Neural cell (in vitro differentiated cells): ENCODE data around the gene MMP20. TPM values are rescaled to one million over a fixed set of nuclear protein-coding genes. Genes with fewer than 3 reads are reported as not detected.

Source experiments
- H2AFZ ChIP-seq: fragments of 200-600, 300-800 bp; sonication (generic), shearing (Covaris generic); 2 replicates; pipeline ENCODE4 v1.6.0; 2014; ENCODE audit warnings: low read depth, mild to moderate bottlenecking, antibody characterized with exemption, low read length, moderate library complexity
- H3F3A ChIP-seq: fragments of 200-600 bp; shearing (Covaris generic); 2 replicates; pipeline ENCODE4 v1.6.1; 2016; ENCODE audit warnings: mild to moderate bottlenecking, moderate library complexity, mixed read lengths, antibody characterized with exemption, low read length; ENCODE audit not compliant: insufficient read depth, poor library complexity, severe bottlenecking
- H3K27ac ChIP-seq: fragments of 200-600, 300-800 bp; sonication (generic), shearing (Covaris generic); 2 replicates; pipeline ENCODE4 v1.5.1; 2014; ENCODE audit warnings: mild to moderate bottlenecking, low read length, moderate library complexity
- H3K27me3 ChIP-seq: fragments of 300-800, 200-600 bp; sonication (generic), shearing (Covaris generic); 2 replicates; pipeline ENCODE4 v1.6.0; 2014; ENCODE audit warnings: mild to moderate bottlenecking, low read depth, low read length, moderate library complexity; ENCODE audit not compliant: insufficient read depth
- H3K36me3 ChIP-seq: fragments of 300-800, 200-600 bp; sonication (generic), shearing (Covaris generic); 2 replicates; pipeline ENCODE4 v1.5.1; 2014; ENCODE audit warnings: mild to moderate bottlenecking, antibody characterized with exemption, low read length, moderate library complexity; ENCODE audit not compliant: insufficient read depth
- H3K4me2 ChIP-seq: fragments of 300-800, 200-600 bp; sonication (generic), shearing (Covaris generic); 2 replicates; pipeline ENCODE4 v1.6.0; 2014; ENCODE audit warnings: mild to moderate bottlenecking, low read length
- H3K4me3 ChIP-seq: fragments of 300-800, 200-600 bp; sonication (generic), shearing (Covaris generic); 2 replicates; pipeline ENCODE4 v1.5.1; 2014; ENCODE audit warnings: mild to moderate bottlenecking, low read length, moderate library complexity
- H3K79me2 ChIP-seq: fragments of 200-600 bp; shearing (Covaris generic); replicated peaks from 2 replicates; pipeline ENCODE4 v1.6.0; 2014; ENCODE audit warnings: mild to moderate bottlenecking, low read length, moderate library complexity; ENCODE audit not compliant: insufficient read depth
- H3K9ac ChIP-seq: fragments of 300-800, 200-600 bp; sonication (generic), shearing (Covaris generic); 2 replicates; pipeline ENCODE4 v1.6.1; 2016; ENCODE audit warnings: mild to moderate bottlenecking, low read length, mixed read lengths
- H3K9me2 ChIP-seq: fragments of 200-600 bp; shearing (Covaris generic); 2 replicates; pipeline ENCODE4 v1.6.1; 2016; ENCODE audit warnings: mild to moderate bottlenecking, low read length, mixed read lengths; ENCODE audit not compliant: insufficient read depth
- H3K9me3 ChIP-seq: fragments of 200-600, 300-800 bp; sonication (generic), shearing (Covaris generic); 2 replicates; pipeline ENCODE4 v1.6.1; 2016; ENCODE audit warnings: mild to moderate bottlenecking, mixed run types, low read length, moderate library complexity, mixed read lengths
- H4K20me1 ChIP-seq: fragments of 200-600 bp; shearing (Covaris generic); 2 replicates; pipeline ENCODE4 v1.6.1; 2016; ENCODE audit warnings: mild to moderate bottlenecking, mixed run types; ENCODE audit not compliant: insufficient read depth
- EP300 ChIP-seq: fragments of 450-650 bp; conservative IDR thresholded peaks from 2 replicates; pipeline ENCODE4 v1.6.1; 2014; ENCODE audit warnings: antibody characterized with exemption, mild to moderate bottlenecking, moderate library complexity; ENCODE audit not compliant: poor library complexity, severe bottlenecking
- EZH2 ChIP-seq: fragments of 200-600, 300-800 bp; shearing (Covaris generic), sonication (generic); IDR thresholded peaks from 2 replicates; pipeline ENCODE4 v1.6.1; 2014; ENCODE audit warnings: antibody characterized with exemption, low read length, borderline replicate concordance, mild to moderate bottlenecking; ENCODE audit not compliant: insufficient read depth, poor library complexity, severe bottlenecking
- MXI1 ChIP-seq: fragments of 450-650 bp; conservative IDR thresholded peaks from 2 replicates; pipeline ENCODE4 v1.6.1; 2014; ENCODE audit warnings: antibody characterized with exemption, mild to moderate bottlenecking; ENCODE audit not compliant: poor library complexity, severe bottlenecking
- POLR2AphosphoS5 ChIP-seq: IDR thresholded peaks from 2 replicates; pipeline ENCODE4 v1.6.1; 2012
- RAD21 ChIP-seq: fragments of 450-650 bp; conservative IDR thresholded peaks from 2 replicates; pipeline ENCODE4 v1.6.1; 2014; ENCODE audit warnings: antibody characterized with exemption, mild to moderate bottlenecking, moderate library complexity
- REST ChIP-seq: IDR thresholded peaks from 2 replicates; pipeline ENCODE4 v1.6.1; 2012; ENCODE audit warnings: borderline replicate concordance
- SMC3 ChIP-seq: fragments of 450-650 bp; conservative IDR thresholded peaks from 2 replicates; pipeline ENCODE4 v1.6.1; 2014; ENCODE audit warnings: antibody characterized with exemption, mild to moderate bottlenecking, moderate library complexity; ENCODE audit not compliant: poor library complexity
- TAF1 ChIP-seq: IDR thresholded peaks from 2 replicates; pipeline ENCODE4 v1.6.1; 2012; ENCODE audit warnings: low read depth
- polyA plus RNA-seq: library from polyadenylated mRNA; depleted of rRNA; stranded (reverse); fragments of >200 nt; gene quantifications from 2 replicates; pipeline ENCODE4 v1.2.3, GENCODE V29; 2014
- TF ChIP-seq, protein P1 (sequence below): fragments of 450-650 bp; IDR thresholded peaks from 2 replicates; pipeline ENCODE4 v1.5.1; 2014; ENCODE audit warnings: antibody characterized with exemption, mild to moderate bottlenecking, moderate library complexity; ENCODE audit not compliant: poor library complexity, severe bottlenecking

Gene MMP20
- polyA plus RNA-seq, 1 donor from 2014 or later = not detected

- no peaks in the 10 kb centered on the region for H3F3A ChIP-seq
- no peaks in the 10 kb centered on the region for H3K9me2 ChIP-seq
- no peaks in the 10 kb centered on the region for H3K36me3 ChIP-seq
- no peaks in the 10 kb centered on the region for H4K20me1 ChIP-seq
- no peak overlapping the region for H3K9ac ChIP-seq
- no peak overlapping the region for H3K4me3 ChIP-seq
- H3K27ac ChIP-seq = no peak overlapping the region
- no peak overlapping the region for H2AFZ ChIP-seq
- H3K79me2 ChIP-seq = no peaks in the 10 kb centered on the region
- no peaks in the 10 kb centered on the region for H3K27me3 ChIP-seq
- H3K4me2 ChIP-seq = no peak overlapping the region
- no peaks in the 10 kb centered on the region for H3K9me3 ChIP-seq
- TF ChIP-seq MXI1 (no peak), EZH2 (no peak), SMC3 (no peak), TAF1 (no peak), RAD21 (no peak), REST (no peak)
Observed at GRCh38 chr11:102615894-102616432, 9.2 kb downstream of the MMP20 start.

- no peak overlapping the region for H3K4me2 ChIP-seq
- TF ChIP-seq POLR2AphosphoS5 = no peak
- no peak for TF ChIP-seq RAD21
- no peak for TF ChIP-seq REST
- TF ChIP-seq, protein P1, sequence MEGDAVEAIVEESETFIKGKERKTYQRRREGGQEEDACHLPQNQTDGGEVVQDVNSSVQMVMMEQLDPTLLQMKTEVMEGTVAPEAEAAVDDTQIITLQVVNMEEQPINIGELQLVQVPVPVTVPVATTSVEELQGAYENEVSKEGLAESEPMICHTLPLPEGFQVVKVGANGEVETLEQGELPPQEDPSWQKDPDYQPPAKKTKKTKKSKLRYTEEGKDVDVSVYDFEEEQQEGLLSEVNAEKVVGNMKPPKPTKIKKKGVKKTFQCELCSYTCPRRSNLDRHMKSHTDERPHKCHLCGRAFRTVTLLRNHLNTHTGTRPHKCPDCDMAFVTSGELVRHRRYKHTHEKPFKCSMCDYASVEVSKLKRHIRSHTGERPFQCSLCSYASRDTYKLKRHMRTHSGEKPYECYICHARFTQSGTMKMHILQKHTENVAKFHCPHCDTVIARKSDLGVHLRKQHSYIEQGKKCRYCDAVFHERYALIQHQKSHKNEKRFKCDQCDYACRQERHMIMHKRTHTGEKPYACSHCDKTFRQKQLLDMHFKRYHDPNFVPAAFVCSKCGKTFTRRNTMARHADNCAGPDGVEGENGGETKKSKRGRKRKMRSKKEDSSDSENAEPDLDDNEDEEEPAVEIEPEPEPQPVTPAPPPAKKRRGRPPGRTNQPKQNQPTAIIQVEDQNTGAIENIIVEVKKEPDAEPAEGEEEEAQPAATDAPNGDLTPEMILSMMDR = no peak
- no peak for TF ChIP-seq TAF1
- TF ChIP-seq MXI1 = no peak
- no peak for TF ChIP-seq EP300
- TF ChIP-seq EZH2 = no peak
- no peak for TF ChIP-seq SMC3
- H3F3A ChIP-seq = no peaks in the 10 kb centered on the region
- no peaks in the 10 kb centered on the region for H3K9me2 ChIP-seq
- no peaks in the 10 kb centered on the region for H4K20me1 ChIP-seq
- no peak overlapping the region for H3K27ac ChIP-seq
- no peaks in the 10 kb centered on the region for H3K27me3 ChIP-seq
- H3K9ac ChIP-seq = no peak overlapping the region
- H3K9me3 ChIP-seq = no peaks in the 10 kb centered on the region
- no peaks in the 10 kb centered on the region for H3K79me2 ChIP-seq
- H2AFZ ChIP-seq = no peak overlapping the region
- H3K36me3 ChIP-seq = no peaks in the 10 kb centered on the region
- no peak overlapping the region for H3K4me3 ChIP-seq
Observed at GRCh38 chr11:102615077-102615893, 9.8 kb downstream of the MMP20 start.
